Pons (tissue), 1 donor: Measurements from ENCODE around the gene ZBTB17.
"Not testable (repeated sequence)": the region's sequence is repeated elsewhere in the genome, so short reads cannot be mapped to it uniquely, and the experiment has no call there.

ENCODE experiments used
- DNase-seq: peaks from one replicate; pipeline ENCODE4 v3.0.0-alpha.2; 2016; ENCODE audit warnings: low spot score

ZBTB17 gene

GRCh38 chr1:15988856-15989736 is 13.2 kb upstream of the ZBTB17 start:
- DNase-seq = no peak

- no peak for DNase-seq
Measured at GRCh38 chr1:15985611-15986297, 9.9 kb upstream of the ZBTB17 start.

- DNase-seq = no peak
Measured at GRCh38 chr1:15983275-15983674, 7.4 kb upstream of the ZBTB17 start.

GRCh38 chr1:15981679-15982078 is 5.8 kb upstream of the ZBTB17 start:
- no peak for DNase-seq

GRCh38 chr1:15977947-15978346 is 2.0 kb upstream of the ZBTB17 start:
- DNase-seq = not testable (repeated sequence)

- peak; percentile 37 for DNase-seq
Measured at GRCh38 chr1:15975358-15975804, 520 bp downstream of the ZBTB17 start.

- DNase-seq = no peak
Measured at GRCh38 chr1:15974855-15975254, 1.0 kb downstream of the ZBTB17 start.

- DNase-seq = no peak
Measured at GRCh38 chr1:15973772-15974171, 2.1 kb downstream of the ZBTB17 start.

GRCh38 chr1:15972409-15972808 is 3.5 kb downstream of the ZBTB17 start:
- no peak for DNase-seq

- no peak for DNase-seq
Measured at GRCh38 chr1:15970911-15971310, 5.0 kb downstream of the ZBTB17 start.

GRCh38 chr1:15969321-15969880 is 6.5 kb downstream of the ZBTB17 start:
- no peak for DNase-seq

GRCh38 chr1:15968172-15968571 is 7.7 kb downstream of the ZBTB17 start:
- peak; percentile 65 for DNase-seq

- no peak for DNase-seq
Measured at GRCh38 chr1:15966956-15967344, 9.0 kb downstream of the ZBTB17 start.

- peak; percentile 75 for DNase-seq
Measured at GRCh38 chr1:15966081-15966955, 9.6 kb downstream of the ZBTB17 start.

- DNase-seq = peak; percentile 97
Measured at GRCh38 chr1:15965228-15965767, 10.6 kb downstream of the ZBTB17 start.

GRCh38 chr1:15963968-15964648 is 11.8 kb downstream of the ZBTB17 start:
- DNase-seq = no peak

GRCh38 chr1:15963363-15963967 is 12.4 kb downstream of the ZBTB17 start:
- no peak for DNase-seq

- DNase-seq = no peak
Measured at GRCh38 chr1:15962671-15963362, 13.1 kb downstream of the ZBTB17 start.

- DNase-seq = no peak
Measured at GRCh38 chr1:15962176-15962575, 13.7 kb downstream of the ZBTB17 start.

GRCh38 chr1:15961492-15961891 is 14.4 kb downstream of the ZBTB17 start:
- no peak for DNase-seq
